NCI-H1105 (cell line): Measurements from ENCODE around the gene SEMA5A.

Source experiments
- DNase-seq: peaks from one replicate; lab custom pipeline; 2025; lab: John Stamatoyannopoulos, UW

SEMA5A gene

GRCh38 chr5:9265441-9266287 is 280.2 kb downstream of the SEMA5A start:
- no peak for DNase-seq

- no peak for DNase-seq
Observed at GRCh38 chr5:9264301-9264700, 281.6 kb downstream of the SEMA5A start.

DNA sequence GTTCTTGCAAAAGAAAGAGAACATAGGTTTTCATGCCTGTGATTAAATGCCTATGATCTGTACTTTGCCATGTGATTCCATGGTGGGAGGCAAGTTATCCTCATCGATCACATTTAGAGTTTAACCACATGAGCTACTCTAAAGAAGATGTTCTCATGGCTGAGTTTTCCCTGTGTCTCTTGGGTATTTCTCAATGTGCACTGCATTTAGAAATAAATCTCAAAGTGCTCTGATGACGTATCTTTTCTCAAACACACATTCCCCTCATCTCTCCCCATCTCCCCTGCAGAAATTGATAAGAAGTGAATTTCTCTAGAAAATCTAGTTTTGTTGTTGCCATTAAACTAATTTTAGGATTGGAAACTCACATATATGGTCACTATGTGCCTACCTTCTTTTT is 282.2 kb downstream of the SEMA5A start:
- DNase-seq, result no peak

GRCh38 chr5:9251379-9251980 is 294.4 kb downstream of the SEMA5A start:
- no peak for DNase-seq

GRCh38 chr5:9249231-9249630 is 296.6 kb downstream of the SEMA5A start:
- no peak for DNase-seq

GRCh38 chr5:9245071-9245470 is 300.8 kb downstream of the SEMA5A start:
- DNase-seq, result no peak

GRCh38 chr5:9244417-9244816 is 301.5 kb downstream of the SEMA5A start:
- no peak for DNase-seq

DNA sequence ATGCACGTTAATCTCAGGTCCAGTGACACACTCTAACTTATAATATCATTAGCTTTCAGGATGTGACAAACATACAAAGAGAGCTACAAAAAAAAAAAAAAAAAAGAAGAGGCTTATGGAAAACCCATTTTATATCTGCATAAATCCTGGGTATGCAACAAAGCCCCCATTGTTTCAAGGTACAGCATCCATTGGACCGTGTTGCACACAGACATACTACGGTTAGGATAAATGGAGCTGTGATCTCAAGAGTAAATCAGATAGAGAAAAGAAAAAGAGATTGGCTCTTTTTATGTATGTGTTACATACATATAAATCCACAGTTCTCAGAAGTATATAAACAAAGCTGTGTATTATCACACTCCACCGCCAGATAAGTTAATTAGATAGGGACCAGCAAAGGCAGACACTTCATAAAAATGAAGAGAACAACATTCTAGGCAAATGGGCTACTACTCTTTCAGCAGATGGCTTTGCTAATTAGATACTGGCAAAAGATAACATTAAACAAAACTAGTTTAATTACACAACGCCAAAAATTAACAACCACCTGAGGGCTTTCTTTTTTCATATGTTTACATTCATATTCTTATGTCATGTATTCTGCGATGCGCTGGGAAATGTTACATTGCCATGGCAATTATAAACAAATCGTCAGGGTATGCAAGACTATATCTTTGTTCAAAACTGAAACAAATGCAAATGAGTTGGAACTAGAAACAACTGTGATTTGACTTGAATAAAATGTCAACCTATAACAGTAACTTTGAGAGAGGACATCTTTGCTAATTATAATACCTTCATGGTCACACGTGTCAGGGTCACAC is 304.2 kb downstream of the SEMA5A start:
- no peak for DNase-seq

GRCh38 chr5:9240431-9240830 is 305.4 kb downstream of the SEMA5A start:
- no peak for DNase-seq

- DNase-seq, result no peak
Observed at GRCh38 chr5:9239626-9240025, 306.2 kb downstream of the SEMA5A start.

DNA sequence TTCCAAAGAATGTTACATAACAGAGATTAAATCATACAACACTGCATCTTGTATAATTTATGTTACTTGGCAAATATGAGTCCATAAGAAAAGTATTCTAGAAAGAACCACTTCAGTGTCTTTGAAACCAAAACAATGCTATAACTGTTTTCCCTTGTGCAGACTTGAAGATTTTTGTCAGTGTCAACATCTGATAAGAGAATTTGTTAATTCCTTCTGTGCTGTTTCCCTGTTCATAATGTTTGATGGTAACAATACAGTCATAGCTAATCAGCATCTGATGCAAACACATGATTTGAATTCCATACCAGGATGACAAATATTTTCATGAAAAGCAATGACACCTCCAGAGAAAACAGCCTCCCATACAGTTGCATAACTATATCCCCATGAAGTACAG is 306.8 kb downstream of the SEMA5A start:
- no peak for DNase-seq

GRCh38 chr5:9233712-9234111 is 312.2 kb downstream of the SEMA5A start:
- DNase-seq, result no peak

- DNase-seq, result no peak
Observed at GRCh38 chr5:9233035-9233434, 312.8 kb downstream of the SEMA5A start.

GRCh38 chr5:9231842-9232241 is 314.0 kb downstream of the SEMA5A start:
- DNase-seq, result no peak

GRCh38 chr5:9230355-9230754 is 315.5 kb downstream of the SEMA5A start:
- DNase-seq, result no peak

DNA sequence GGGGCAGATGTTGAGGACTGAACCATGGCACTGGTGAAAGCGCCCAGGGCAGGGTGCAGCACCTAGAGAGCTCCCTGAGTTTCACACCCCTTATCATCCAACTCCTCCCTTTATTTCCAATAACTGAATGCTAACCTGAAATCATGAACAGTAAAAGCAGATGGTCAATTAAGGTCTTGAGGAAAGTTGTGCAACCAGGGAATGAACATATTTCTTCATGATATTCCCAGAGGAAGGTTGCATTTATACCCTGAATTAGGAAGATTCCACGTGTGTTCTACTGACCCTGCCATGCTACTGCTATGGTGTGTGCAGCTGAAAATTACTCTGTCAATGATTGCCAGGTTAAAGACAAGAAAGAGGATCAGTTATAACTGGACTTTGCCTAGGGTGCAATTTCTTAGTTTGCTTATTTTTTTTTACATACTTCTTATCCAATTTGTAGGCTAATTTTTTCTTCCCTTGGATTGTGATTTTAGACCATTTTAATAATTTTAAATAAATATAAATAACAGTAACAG is 319.8 kb downstream of the SEMA5A start:
- DNase-seq, result no peak

GRCh38 chr5:9222054-9222976 is 323.6 kb downstream of the SEMA5A start:
- DNase-seq, result no peak

DNA sequence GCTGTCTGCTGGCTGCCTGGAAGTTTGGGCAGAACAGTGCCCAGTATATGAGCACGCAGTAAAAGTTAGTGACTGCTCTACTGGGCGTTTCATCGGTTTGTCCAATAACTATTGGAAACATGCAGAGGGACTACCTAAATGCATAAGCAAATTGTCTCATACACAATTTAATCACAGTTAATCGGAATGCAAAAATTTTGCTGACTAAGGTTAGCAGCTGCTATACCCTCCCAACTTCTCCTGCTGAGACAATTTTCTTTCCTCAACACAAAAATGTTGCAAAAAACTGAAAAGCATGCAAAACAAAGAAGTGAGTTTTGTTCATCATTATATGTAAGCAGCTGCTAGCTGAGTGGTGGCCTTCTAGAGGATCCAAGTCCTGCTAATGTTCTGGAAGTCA is 327.5 kb downstream of the SEMA5A start:
- no peak for DNase-seq

- no peak for DNase-seq
Observed at GRCh38 chr5:9212605-9213004, 333.3 kb downstream of the SEMA5A start.

GRCh38 chr5:9209846-9210492 is 335.9 kb downstream of the SEMA5A start:
- no peak for DNase-seq
